PC-3 (cell line): ENCODE data around the gene MZT1. TPM values are rescaled to one million over a fixed set of nuclear protein-coding genes. Genes with fewer than 3 reads are reported as not detected.

Source experiments
- ATAC-seq: fragments of 200-7000 bp; cut with Tn5 transposase; 2 replicates; pipeline ENCODE4 v1.9.1; 2020; ENCODE audit warnings: mild to moderate bottlenecking, moderate library complexity
- BruUV-seq: library from RNA; stranded (reverse); fragments of 400-500 nt; replicated peaks from 2 replicates; lab custom pipeline; 2021; lab: Mats Ljungman, UMichigan
- CTCF ChIA-PET: fragments of 300-600 bp; sonication (Branson Sonifier 250); formaldehyde crosslinking; loops from one replicate; lab custom pipeline; 2022; ENCODE audit warnings: antibody characterized with exemption; lab: Charles Lee
- POLR2A ChIA-PET: fragments of 300-600 bp; sonication (Branson Sonifier 250); formaldehyde crosslinking; loops from one replicate; lab custom pipeline; 2022; ENCODE audit warnings: antibody characterized with exemption; ENCODE audit not compliant: unreplicated experiment; lab: Charles Lee
- DNase-seq: peaks from one replicate; pipeline ENCODE4 v3.0.0-alpha.2; 2015
- H2AFZ ChIP-seq: fragments of 300-600 bp; sonication (generic); 2 replicates; pipeline ENCODE4 v1.6.0; 2016; ENCODE audit warnings: antibody characterized with exemption, low read length
- H3F3A ChIP-seq: fragments of 300-600 bp; sonication (generic); one replicate; pipeline ENCODE4 v1.6.0; 2017; ENCODE audit warnings: antibody characterized with exemption, low read length, control low read depth, mild to moderate bottlenecking; ENCODE audit not compliant: unreplicated experiment
- H3K27ac ChIP-seq: fragments of 300-600 bp; sonication (generic); 2 replicates; pipeline ENCODE4 v1.5.1; 2016; ENCODE audit warnings: mild to moderate bottlenecking, low read length
- H3K27me3 ChIP-seq: fragments of 300-600 bp; sonication (generic); 2 replicates; pipeline ENCODE4 v1.6.1; 2016; ENCODE audit warnings: low read length, mixed read lengths
- H3K36me3 ChIP-seq: fragments of 300-600 bp; sonication (generic); 2 replicates; pipeline ENCODE4 v1.6.1; 2016; ENCODE audit warnings: low read depth, mixed run types, low read length, mixed read lengths
- H3K4me1 ChIP-seq: fragments of 300-600 bp; sonication (generic); 2 replicates; pipeline ENCODE4 v1.5.1; 2016; ENCODE audit warnings: low read length; ENCODE audit not compliant: insufficient read depth
- H3K4me2 ChIP-seq: fragments of 300-600 bp; sonication (generic); 2 replicates; pipeline ENCODE4 v1.6.0; 2016; ENCODE audit warnings: low read length
- H3K4me3 ChIP-seq: fragments of 300-600 bp; sonication (generic); 2 replicates; pipeline ENCODE4 v1.5.1; 2016; ENCODE audit warnings: mild to moderate bottlenecking, low read length, mixed read lengths
- H3K79me2 ChIP-seq: fragments of 300-600 bp; sonication (generic); 2 replicates; pipeline ENCODE4 v1.6.1; 2017; ENCODE audit warnings: low read length, mixed read lengths
- H3K9ac ChIP-seq: fragments of 300-600 bp; sonication (generic); 2 replicates; pipeline ENCODE4 v1.6.0; 2016; ENCODE audit warnings: mild to moderate bottlenecking, low read length
- H3K9me2 ChIP-seq: fragments of 300-600 bp; sonication (generic); replicated peaks from 2 replicates; pipeline ENCODE4 v1.6.1; 2016; ENCODE audit warnings: mixed run types, low read length, mixed read lengths
- H3K9me3 ChIP-seq: fragments of 300-600 bp; sonication (generic); 2 replicates; pipeline ENCODE4 v1.6.1; 2016; ENCODE audit warnings: low read length, mixed read lengths
- H4K20me1 ChIP-seq: fragments of 300-600 bp; sonication (generic); 2 replicates; pipeline ENCODE4 v1.6.1; 2016; ENCODE audit warnings: low read length, mixed read lengths
- CTCF ChIP-seq: fragments of 300-600 bp; sonication (generic); conservative IDR thresholded peaks from 2 replicates; pipeline ENCODE4 v1.5.1; 2017; ENCODE audit warnings: antibody characterized with exemption, low read depth, mild to moderate bottlenecking, low read length
- EZH2 ChIP-seq: fragments of 300-600 bp; sonication (generic); IDR thresholded peaks from one replicate; pipeline ENCODE4 v1.6.1; 2017; ENCODE audit warnings: antibody characterized with exemption, mild to moderate bottlenecking, low read length; ENCODE audit not compliant: unreplicated experiment
- EZH2phosphoT487 ChIP-seq: fragments of 300-600 bp; sonication (generic); IDR thresholded peaks from 2 replicates; pipeline ENCODE4 v1.6.1; 2018; ENCODE audit warnings: mild to moderate bottlenecking, antibody characterized with exemption, low read length, borderline replicate concordance
- intact Hi-C: fragments of 100-400 bp; cut with micrococcal nuclease; formaldehyde crosslinking; loops from 2 replicates; pipeline ENCODE4 v1.9.0; 2023
- total RNA-seq: library from RNA; depleted of rRNA; stranded (reverse); fragments of >200 nt; gene quantifications from 2 replicates; pipeline ENCODE4 v1.2.3, GENCODE V29; 2014; rRNA removed

The MZT1 gene
- total RNA-seq, 1 experiment from 2014 or later: 17.0 TPM

GRCh38 chr13:72662548-72662947 is 64.9 kb downstream of the MZT1 start:
- no peak overlapping the region for H3K4me3 ChIP-seq
- intact Hi-C loops: no loop called here
- no peaks in the 10 kb centered on the region for H4K20me1 ChIP-seq
- no peaks in the 10 kb centered on the region for H3K79me2 ChIP-seq
- CTCF ChIA-PET: no interaction called here
- BruUV-seq: no TSS peak
- H3K36me3 ChIP-seq: no peaks in the 10 kb centered on the region
- TF ChIP-seq CTCF (no peak), EZH2phosphoT487 (no peak), EZH2 (no peak)
- H3K4me2 ChIP-seq: no peak overlapping the region
- POLR2A ChIA-PET: no interaction called here
- H3K27ac ChIP-seq: no peak overlapping the region
- peak; percentile 31; the same call in 1 of the 2 replicates for ATAC-seq
- no peak overlapping the region for H3K9ac ChIP-seq
- DNase-seq: no peak
- H3K4me1 ChIP-seq: no peaks in the 10 kb centered on the region
- H3K27me3 ChIP-seq: no peaks in the 10 kb centered on the region
- H3K9me3 ChIP-seq: no peaks in the 10 kb centered on the region
- no peaks in the 10 kb centered on the region for H3F3A ChIP-seq
- no peak overlapping the region for H2AFZ ChIP-seq
- no peaks in the 10 kb centered on the region for H3K9me2 ChIP-seq

Other genes with a start within 250 kb of the MZT1 start
- gene BORA, start 294 bp upstream of the MZT1 start, total RNA-seq: 9.5 and 11.1 TPM in 2 replicates
- gene DIS3, start 54.3 kb upstream of the MZT1 start, total RNA-seq: 25.5 and 29.0 TPM in 2 replicates
- 4.8 and 7.9 TPM in 2 replicates for gene PIBF1, start 54.5 kb upstream of the MZT1 start, total RNA-seq